ENCODE results near the gene DCX. TPM values are rescaled to one million over a fixed set of nuclear protein-coding genes. Genes with fewer than 3 reads are reported as not detected.

DCX gene
- total RNA-seq, 1 experiment from 2014 or later, result 0.13 TPM

- ATAC-seq (no peak), DNase-seq (ENCODE audit: low read depth, low spot score) (no peak)
- no peak overlapping the region for H3K27ac ChIP-seq (ENCODE audit: low read length)
- H3K9me3 ChIP-seq (ENCODE audit: control insufficient read depth, insufficient read depth, low read depth, low read length), result no peaks in the 10 kb centered on the region
- POLR2A ChIA-PET, result no interaction called here
- H3K36me3 ChIP-seq (ENCODE audit: control insufficient read depth, insufficient read depth, low read length), result no peaks in the 10 kb centered on the region
- in situ Hi-C loops (cut with HindIII; ENCODE audit: low pct_unique_long_range_greater_than_20kb, low sequenced_read_pairs) (no loop called here), intact Hi-C loops (cut with micrococcal nuclease; ENCODE audit: unreplicated experiment) (loop anchor here (2.0 to 10.0 kb wide), 5 partner anchors 69 to 799 kb away; partner anchors contain the start of gene PAK3)
- CTCF ChIA-PET, result interaction anchor here (0.6 to 1.0 kb wide), 3 partner anchors 51 to 391 kb away, joined by 3 to 11 read pairs (median 8); no protein-coding TSS in a partner anchor
- no peak overlapping the region for H3K4me3 ChIP-seq (ENCODE audit: low read depth in 2 of 2, low read length in 2 of 2)
- no peaks in the 10 kb centered on the region; the same call in 1 of the 2 replicates for H3K27me3 ChIP-seq (ENCODE audit: control insufficient read depth, insufficient read depth, low read length)
- no peaks in the 10 kb centered on the region for H3K4me1 ChIP-seq (ENCODE audit: control insufficient read depth, insufficient read depth, low read length)
- TF ChIP-seq, protein P1, sequence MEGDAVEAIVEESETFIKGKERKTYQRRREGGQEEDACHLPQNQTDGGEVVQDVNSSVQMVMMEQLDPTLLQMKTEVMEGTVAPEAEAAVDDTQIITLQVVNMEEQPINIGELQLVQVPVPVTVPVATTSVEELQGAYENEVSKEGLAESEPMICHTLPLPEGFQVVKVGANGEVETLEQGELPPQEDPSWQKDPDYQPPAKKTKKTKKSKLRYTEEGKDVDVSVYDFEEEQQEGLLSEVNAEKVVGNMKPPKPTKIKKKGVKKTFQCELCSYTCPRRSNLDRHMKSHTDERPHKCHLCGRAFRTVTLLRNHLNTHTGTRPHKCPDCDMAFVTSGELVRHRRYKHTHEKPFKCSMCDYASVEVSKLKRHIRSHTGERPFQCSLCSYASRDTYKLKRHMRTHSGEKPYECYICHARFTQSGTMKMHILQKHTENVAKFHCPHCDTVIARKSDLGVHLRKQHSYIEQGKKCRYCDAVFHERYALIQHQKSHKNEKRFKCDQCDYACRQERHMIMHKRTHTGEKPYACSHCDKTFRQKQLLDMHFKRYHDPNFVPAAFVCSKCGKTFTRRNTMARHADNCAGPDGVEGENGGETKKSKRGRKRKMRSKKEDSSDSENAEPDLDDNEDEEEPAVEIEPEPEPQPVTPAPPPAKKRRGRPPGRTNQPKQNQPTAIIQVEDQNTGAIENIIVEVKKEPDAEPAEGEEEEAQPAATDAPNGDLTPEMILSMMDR (IDR thresholded peaks at IDR 0.05), result peak; percentile 60; the same call in 1 of the 2 replicates
- no peak for TF ChIP-seq POLR2AphosphoS5 (IDR thresholded peaks at IDR 0.05; ENCODE audit: low read depth, low read length)
- no TSS peak for BruUV-seq (replicated peaks)
These were observed 167.7 kb downstream of the DCX start for GRCh38 chrX:111244235-111244750.

Other genes starting within 250 kb of the DCX start
- 0.08 TPM for gene CAPN6, start 141.7 kb downstream of the DCX start, total RNA-seq (2021; ENCODE audit: unreplicated experiment)
- gene SERTM2, start 99.5 kb upstream of the DCX start, total RNA-seq (2021; ENCODE audit: unreplicated experiment), result not detected

Data from Panc1 (cell line).